Kidney tubule cell (primary cell): ENCODE measurements around the gene LIMS2.

Experiments used
- DNase-seq: peaks from one replicate; pipeline ENCODE4 v3.0.0-alpha.2; 2018; ENCODE audit warnings: low spot score

Gene LIMS2

DNA sequence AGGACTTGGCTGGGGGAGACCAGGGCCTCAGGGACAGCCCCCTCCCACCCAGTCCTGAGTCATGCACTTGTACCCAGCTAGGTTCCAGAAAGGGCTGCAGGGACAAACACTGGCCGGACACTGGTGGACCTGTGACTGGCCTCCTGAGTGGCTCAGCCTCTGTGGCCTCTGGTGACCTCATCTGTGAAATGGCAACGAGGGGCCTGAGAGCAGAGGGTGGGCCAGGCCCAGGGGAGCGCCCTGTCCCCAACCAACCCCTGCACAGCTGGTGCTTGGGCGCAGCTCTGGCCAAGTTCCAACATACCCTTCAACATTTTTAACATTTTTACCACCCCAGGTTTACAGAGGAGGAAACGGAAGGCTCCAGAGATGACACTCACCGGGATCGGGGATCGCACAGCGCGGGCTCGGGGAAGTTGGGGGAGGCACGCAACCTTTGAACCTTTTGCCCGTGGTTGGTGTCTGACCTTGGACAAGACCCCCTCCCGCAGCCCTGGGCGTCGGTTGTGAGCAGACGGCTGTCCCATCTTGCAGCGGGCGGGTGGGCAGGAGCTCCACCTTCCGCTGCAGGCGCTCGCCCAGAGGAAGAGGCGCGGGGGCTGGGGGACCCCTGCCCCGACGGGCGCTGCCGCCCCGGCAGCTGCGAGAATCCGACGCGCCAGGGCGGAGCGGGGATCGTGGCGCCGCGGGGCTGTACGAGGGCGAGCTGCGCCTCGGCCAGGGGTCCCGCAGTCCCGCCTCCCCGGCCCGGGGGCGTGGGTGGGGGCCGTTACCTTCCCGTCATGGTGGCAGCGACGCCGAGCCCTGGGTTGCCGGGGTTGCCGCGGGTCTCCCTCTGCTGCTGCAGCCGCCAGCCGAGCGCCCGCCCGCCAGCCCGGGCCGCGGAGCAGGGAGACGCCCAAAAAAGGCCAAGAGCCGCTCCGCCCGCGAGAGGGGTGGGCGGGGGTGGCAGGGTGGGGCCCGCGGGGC lies 805 bp downstream of the LIMS2 start:
- no peak for DNase-seq

DNA sequence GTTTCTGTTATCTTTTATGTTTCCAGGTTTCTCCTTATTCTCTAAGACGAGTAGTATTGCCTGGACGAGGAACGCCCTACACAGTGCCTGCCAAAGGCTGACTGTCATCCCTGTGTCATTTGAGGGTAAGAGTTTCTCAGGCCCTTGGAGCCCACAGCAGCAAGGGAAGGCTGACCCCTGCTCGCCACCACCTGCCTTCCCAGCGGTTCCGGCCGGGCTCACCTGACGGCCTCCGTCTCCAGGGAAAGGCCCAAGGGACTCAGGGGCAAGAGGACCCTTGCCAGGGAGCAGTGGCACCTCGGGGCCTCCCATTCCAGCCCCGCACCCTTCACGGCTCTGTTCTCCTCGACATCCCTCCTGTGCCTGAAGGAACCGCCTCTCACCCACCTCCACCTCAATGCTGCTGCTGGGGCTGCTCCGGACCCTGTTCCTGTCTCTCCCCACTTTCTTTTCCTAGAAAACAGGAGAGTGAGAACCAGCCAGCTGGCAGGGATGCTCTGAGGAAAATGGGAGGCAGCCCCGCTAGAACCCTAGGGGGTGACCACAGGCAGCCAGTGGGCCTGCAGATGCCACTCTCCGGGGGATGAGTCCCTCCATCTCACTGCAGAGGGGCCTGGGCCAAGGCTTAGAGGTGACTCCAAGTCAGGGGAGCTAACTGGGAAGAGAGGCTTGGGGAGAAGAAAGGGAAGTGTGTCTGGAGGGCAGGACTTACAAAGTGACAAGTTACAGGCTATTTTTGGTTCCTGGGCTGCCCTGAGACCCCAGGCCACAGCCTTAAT lies 1.9 kb downstream of the LIMS2 start:
- DNase-seq, result no peak

DNA sequence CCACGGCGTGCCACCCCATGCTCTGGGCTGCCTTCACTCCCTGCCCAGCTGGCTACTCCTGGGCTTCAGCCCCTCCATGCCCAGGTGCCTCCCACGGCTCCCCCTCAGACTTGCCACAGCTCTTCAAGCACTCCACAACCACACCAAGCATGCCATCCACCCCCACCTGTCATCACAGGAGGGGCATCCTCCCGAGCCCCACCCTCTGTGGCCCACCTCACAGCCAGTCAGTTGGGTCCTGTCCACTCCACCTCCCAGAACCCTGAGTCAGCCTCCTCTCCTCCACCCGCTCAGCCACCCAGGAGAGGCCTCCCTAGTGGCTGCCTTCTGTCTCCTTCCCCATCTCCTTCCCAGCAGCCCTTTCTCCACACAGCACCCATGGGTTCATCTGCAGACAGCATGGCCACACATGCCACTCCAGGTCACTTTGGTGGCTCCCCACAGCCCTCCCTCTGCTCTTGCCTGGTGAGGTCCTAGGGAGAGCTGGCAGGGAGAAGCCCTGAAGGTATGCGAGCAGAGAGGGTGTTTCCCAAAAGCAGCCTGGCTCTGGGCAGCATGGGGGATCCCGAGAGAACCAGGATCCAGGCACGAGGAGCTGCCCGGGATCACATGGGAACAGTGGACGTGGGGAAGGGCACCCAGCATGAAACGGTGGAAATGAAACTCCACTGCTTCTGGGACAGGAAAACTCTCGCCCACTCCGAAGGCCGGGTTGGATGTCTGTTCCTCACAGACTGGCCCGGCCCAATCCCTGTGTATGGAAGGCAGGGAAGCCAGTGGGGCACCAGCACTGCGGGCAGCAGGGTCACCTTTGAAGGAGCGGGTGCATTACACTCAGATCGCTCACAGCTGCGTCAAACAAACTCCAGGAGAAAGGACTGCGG lies 2.7 kb downstream of the LIMS2 start:
- no peak for DNase-seq

DNA sequence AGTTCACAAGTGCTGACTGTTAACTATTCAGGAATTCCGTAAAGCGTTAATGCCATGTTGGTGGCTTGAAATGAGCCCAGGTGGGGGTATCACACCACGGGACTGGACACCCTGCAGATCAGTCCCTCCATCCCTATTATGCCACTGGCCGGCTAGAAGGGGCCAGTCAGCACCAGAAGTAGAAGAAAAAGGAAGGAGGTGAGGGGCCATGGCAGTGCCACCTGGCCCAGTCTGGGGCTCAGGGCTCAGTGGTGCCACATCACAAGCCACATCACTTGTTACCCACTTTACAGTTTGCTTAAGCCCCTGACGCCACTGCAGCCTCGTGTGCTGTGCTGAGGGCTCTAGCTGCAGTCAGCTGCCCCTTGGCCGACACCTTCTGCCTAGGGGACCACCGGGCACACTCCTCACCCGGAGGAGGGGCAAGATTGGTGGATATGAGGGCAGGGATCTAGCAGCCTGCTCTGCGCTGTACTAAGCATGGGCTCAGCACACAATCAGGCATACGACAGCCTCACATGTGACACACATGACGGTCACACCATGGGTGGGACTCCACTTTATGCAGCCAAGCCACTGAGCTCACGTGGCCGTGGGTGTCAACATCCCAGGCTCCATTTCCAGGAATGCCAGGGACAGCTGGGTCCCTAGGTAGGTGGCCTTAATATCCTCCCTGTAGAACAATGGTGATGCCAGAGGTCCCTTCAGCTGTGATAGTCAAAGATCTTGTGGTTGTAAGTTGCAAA lies 3.6 kb downstream of the LIMS2 start:
- no peak for DNase-seq

DNA sequence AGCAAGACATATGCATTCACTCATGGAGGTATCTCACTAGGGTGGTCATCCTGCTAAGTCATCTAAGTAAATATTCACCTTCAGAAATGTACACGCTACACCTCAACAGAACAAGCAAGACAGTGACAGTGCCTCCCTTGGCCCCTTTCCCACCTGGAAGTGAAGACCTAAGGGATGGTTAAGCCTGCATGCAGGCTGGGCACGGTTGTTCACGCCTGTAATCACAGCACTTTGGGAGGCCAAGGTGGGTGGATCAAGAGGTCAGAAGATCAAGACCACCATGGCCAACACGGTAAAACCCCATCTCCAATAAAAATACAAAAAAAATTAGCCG lies 4.4 kb downstream of the LIMS2 start:
- DNase-seq, result no peak

DNA sequence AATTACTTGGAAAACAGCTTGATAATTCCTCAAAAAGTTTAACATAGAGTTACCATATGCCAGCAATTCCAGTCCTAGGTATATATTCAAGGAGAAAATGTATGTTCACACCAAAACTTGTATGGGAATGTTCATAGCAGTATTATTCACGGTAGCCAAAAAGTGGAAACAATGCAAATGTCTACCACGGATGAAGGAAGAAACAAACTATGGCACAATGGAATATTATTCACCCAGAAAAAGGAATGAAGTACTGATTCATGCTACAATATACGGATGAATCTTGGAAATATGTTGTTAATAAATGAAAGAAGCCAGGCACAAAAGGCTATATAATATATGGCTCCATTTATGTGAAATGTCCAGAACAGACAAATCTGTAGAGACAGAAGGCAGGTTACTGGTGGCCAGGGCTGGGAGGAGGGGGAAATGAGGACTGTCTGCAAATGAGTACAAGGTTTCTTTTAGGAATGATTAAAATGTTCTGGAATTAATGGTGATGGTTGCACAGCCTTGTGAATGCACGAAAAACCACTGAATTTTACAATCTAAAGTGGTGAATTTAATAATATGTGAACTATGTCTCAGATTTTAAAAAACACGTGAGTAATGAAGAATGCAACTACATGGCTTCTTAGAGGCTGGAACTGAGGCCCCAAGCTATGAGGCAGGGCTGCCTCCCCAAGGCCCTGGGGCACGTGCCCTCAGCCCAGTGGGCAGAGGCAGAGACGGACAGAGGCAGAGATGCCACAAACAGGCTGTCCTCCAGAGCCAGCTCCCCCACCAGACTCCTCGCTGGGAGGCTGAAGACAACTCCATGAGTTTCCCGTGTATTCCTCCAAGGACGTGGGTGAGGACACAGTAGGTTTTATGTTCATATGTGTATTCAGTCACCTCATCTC lies 5.0 kb downstream of the LIMS2 start:
- no peak for DNase-seq

DNA sequence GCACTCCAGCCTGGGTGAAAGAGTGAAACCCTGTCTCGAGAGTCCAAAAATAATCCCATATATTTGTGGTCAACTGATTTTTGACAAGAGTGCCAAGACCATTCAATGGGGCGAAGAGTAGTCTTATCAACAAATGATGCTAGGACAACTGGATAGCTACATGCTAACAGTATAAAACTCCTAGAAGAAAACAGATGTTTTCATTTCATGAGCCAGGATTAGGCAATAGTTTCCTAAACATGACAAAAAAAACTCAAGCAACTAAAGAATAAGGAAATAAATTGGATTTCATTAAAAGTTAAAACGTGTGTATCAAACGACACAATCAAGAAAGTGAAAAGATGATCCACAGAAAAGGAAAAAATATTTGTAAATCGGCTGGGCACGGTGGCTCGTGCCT lies 6.3 kb downstream of the LIMS2 start:
- no peak for DNase-seq

DNA sequence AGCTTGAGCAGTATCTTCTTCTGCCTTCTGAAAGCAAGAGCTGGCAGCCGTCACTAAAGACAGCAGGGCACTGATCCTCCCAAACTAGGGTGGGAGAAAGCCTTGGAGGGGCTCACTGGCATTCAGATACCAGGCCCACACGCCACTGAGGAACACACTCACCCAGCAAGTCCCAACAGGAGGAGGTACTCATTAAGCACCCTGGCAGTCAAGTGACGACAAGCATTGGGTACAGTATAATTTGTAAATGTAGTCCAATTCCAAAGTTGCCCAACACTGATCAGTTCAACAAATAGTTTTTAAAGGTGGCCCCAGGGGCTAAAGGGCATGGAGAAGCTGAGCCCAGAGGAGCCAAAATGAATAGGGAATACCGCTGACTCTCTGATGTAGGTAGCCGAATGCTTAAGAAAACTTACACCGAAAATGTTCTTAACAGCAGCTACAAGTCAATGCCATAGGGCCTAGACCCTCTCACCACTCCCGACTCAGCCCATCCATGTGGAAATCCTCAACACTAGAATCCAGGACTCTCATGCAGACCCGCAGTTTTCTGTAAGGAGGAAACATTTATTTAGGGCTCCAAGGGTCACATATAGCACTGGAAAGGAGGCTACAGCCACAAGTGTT lies 9.9 kb downstream of the LIMS2 start:
- DNase-seq, result no peak

DNA sequence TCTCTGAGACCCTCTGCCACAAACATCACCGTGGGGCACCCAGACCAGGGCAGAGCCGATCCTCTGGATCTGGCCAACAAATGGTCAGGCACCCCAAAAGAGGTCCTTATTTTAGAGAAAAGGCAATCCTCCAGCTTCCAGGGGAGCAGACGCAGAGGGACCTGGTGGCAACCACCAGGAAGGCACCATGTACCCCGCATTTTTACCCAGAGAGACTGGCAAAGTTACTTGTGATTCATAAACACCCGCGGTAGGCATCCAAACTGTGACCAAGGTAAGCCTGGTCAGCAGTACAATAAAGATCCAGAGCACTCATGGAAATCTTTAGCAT lies 10.5 kb downstream of the LIMS2 start:
- no peak for DNase-seq

DNA sequence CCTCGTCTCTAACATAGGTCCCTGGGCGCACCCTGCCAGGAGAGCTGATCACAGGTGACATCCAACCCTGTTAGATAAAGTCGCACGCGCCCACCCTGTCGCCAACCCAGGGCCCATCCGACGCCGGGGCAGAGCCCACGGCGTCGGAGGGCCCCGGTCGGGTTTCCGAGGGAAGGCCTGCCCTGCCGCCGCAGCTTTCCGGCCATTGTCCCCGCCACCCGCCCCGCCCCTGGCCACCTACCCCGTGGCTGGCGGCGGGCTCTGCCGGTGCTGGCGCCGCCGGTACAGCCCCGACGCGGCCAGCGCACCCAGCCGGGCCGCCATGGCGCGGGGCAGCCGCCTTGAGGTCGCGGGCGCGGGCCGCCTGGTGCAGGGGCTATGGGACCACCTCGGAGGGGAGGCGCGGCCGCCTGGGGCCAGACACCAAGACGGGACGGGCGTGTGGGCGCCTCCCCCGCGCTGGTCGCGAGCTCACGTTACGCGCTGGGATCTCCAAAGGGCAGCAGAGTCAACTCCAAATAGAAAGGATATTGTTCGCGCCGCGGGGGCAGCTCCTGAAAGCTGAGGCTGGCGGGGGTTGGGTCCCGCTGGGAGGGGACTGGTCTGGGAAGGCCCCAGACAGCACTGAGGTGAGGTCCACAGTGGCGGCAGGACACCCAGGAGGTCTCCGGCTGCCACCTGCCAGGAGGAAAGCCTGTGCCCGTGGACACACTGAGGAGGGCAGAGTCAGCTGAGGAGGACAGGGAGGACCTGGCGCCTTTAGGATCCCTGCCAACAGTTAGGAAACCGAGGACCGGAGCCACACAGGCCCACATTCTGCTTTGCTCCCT lies 11.1 kb downstream of the LIMS2 start:
- no peak for DNase-seq

DNA sequence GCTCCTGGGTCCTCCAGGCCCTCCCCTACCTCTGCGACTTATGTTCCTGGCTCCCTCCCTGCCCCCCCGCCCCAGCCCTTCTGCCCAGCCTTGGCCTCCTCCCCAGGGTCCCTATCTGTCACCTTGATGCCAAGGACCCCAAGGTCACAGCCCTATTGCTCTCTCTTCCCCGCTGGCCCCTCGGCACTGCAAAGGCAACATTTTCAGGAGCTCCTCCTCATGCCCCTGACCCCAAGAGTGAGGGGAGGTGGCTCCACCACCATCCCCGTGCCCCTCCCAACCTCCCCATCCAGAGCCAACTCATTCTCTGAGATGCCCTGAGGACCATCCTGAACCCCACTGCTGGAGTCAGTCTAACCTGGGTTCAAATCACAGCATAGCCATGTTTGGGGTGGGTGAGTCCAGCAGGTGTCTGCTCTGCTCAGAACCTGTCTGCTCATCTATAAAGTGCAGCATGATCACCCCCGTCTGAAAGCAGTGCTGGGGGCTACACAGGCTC lies 11.7 kb downstream of the LIMS2 start:
- DNase-seq, result no peak

DNA sequence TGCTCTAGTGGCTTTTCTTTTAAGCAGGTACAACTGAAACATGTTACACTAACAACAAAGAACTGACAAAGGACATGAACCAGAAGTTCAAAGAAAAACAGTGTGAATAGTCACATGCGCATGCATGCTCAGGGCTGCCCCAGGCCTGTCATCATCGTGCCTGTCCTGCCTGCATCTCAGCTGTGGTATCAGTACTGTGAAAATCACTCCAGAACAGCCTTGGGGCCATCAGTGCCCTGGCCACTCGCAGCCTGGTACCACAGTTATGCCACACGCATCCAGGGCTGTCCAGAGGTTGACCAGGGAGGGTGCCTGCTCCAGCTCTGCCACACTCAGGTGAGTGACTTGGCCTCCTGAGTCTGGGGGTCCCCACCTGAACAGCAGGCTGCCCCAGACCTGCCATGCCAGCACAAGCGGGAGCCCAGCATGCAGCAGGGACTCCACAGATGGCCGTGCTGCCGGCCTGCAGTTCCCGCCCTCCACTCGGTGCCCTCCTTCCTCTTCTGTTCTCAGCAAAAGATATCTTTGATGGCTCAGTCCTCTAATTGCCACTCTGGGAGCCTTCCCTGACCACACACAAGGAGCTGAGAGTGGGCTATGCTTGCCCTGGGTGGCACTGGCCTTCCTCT lies 12.3 kb downstream of the LIMS2 start:
- DNase-seq, result no peak

DNA sequence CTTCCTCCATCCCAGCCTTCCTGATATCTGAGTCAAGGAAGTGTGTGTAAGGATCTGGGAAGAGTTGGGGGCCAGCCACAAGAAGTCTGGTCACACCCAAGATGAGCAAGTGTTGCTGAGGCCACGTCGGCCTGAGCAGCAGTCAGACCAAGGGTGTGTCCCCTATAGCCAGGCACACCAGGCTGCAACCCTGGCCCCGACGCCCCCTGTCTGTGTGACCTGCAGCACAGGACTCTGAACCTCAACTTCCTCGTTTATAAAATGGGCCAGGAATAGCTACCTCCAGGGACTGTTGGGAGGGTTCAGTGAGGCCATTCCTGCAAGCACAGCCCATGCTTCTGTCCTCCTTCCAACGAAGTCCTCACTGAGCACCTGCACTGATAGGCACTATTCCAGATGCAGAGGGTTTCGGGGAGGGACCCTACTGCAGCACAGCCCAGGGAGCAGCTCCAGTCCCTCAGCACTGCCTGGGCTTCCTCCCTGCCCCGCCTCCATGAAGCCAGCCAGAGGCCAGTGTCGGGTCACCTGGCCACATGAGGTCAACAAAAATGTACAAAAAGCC lies 13.3 kb downstream of the LIMS2 start:
- DNase-seq, result no peak

DNA sequence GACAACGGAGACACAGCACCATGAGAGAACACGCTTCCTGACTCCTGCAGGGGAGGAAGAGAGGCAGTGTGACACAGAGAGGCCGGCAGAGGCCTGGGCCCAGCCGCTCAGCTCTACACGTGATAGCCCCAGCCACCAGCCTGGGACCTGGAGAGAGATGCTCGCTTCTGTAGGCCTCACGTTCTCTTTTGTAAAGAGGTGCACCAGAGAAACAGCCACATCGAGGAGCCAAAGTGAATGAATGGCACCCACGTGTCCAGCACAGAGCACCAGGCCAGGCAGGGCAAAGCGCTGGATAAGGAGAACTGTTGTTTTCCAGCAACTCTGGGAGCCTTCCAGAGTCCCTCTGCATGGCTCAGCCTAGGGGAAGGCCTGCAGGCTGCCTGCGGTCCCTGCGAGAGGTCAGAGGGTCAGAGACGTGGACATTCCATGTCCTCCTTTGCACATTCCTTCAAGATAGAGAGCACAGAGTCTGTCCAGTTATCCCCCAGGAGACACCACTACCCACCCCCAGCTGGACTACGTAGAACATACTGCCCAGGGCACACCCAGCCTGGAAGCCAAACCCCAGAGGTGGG lies 14.2 kb downstream of the LIMS2 start:
- DNase-seq, result no peak

DNA sequence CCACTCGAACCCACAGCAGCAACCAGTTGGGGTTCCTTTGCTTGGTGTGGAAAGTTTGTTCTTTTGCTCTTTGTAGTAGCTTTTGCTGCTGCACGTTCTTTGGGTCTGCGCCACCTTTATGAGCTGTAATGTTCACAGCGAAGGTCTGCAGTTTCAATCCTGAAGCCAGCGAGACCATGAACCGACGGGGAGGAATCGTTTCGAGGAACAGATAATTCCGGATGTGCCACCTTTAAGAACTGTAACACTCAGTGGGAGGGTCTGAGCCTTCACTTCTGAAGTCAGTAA lies 15.1 kb downstream of the LIMS2 start:
- DNase-seq, result no peak

DNA sequence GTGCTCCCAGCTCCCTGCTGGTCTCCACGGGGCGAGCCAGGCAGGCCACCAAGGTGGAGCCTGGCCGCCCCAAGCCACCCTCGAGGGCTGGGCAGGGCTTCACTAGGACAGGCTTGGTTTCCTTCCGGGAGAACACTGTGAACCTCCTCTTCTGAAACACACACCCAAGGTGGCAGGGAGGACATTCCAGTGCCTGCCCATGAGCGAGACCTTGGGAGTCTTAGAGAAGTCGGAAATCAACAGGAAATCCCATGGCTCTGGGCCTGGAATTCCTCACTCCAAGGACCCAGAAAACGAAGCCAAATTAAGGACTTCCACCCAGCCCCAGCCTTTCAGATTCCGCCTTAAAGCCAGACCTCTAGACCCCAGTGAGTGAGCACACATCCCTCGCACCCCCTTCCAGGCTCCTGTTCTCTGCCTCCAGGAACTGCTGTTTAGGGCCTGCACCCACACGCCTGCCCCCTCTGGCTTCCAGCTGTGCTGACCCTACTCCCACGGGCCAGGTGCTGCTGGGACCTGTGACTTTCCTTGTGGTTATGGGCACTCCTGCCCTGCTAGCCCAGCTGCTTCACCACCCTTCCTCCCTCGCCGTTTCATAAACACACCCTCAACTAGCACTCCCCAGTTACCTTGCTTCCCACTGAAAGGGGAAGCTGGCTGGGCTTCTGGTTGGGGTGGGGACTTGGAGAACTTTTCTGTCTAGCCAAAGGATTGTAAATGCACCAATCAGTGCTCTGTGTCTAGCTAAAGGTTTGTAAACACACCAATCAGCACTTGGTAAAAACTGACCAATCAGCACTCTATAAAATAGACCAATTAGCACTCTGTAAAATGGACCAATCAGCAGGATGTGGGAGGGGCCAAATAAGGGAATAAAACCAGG lies 15.7 kb downstream of the LIMS2 start:
- no peak for DNase-seq
